ENCODE data around the gene NXT1. TPM values are rescaled to one million over a fixed set of nuclear protein-coding genes. Genes with fewer than 3 reads are reported as not detected.

The NXT1 gene
- total RNA-seq, 6 experiments from 2014 or later, result 3.8 to 11.2 (median 6.1) TPM

DNA sequence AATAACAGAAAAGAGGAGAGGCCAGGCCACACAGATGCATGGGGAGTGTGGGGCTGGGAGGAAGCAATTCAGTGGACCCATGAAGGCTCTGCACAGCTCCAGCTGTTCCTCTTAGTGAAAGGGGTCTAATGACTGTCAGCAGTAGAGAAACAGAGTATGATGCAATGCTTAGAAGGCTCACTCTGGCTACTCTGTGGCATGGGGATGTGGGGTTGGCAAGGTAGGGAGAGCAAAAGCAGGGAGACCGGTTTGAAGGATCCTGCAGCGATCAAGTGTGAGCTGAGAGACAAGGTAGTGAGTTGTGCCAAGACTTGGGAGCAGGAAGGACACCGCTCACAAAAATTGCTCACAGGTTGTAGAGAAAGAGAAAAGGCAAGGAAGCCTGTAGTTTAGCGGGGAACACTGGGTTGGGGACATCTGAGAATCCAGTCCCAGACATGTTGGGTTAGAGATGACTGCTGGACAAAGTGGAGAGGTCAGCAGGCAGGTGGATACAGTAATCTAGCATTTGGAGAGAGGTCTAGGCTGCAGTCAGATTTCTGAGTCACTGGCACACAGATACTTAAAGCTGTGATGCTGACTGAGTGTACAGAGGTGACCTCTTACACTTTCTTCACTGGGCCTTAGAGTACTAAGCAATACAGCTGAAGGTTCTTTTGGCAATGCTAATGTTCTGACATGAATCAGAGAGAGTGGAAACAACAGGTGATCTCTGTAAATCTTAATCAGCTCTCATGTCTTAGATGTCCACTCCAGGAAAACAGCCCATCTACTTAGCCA, 43.6 kb downstream of the NXT1 start:
- 94% methylated on average over 4 of the region's 4 CpGs for WGBS (ENCODE audit: insufficient coverage, low coverage, low lambda C conversion rate, missing lambda C conversion rate)
- TF ChIP-seq CTCF (IDR thresholded peaks at IDR 0.05) (no peak), POLR2A (IDR thresholded peaks at IDR 0.05) (no peak)
- no peaks in the 10 kb centered on the region for H3K27me3 ChIP-seq
- no peaks in the 10 kb centered on the region for H3K9me3 ChIP-seq
- no peak for ATAC-seq
- no peaks in the 10 kb centered on the region for H3K4me1 ChIP-seq
- DNase-seq, result no peak
- intact Hi-C loops (cut with DNase I), result no loop called here
- no peak overlapping the region for H3K4me3 ChIP-seq
- peaks cover 0 to 25% (median 5%) of the 10 kb centered on the region in 4 donors for H3K36me3 ChIP-seq
- no peak overlapping the region for H3K27ac ChIP-seq

DNA sequence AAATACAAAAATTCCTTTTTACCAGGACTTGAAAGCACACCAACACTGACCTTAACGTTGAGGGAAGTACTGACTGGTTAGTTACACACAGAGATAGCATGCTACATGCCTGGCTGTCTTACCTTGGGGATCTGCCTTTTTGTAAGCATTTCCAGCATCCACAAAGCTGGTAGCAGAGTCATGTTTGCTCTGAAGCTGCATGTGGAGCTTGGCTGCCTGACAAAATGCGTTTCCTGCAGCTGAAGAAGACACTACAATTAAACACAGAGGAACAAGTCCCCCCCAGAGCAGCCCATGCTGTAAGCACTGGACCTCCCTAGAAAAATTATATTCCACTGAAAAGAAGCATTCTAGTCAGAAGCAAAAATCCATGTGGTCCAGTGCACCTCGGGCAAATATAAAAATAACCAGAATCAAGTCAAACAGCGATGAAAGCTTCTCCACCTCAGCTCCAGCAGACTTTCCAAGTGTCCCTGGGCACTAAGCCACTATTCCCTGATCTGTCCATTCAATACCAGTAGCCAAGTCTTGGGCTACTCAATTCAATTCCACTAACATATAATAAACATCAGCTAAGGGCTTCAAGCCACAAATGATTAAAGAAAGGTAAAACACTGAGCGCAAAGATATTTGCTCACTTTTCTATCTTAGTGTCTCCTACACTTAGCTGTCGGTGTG, 46.5 kb downstream of the NXT1 start:
- DNase-seq (no peak), ATAC-seq (no peak)
- intact Hi-C loops (cut with DNase I), result no loop called here
- Histone ChIP-seq H3K4me1 (no peaks in the 10 kb centered on the region), H3K27ac (no peak overlapping the region), H3K4me3 (no peak overlapping the region), H3K36me3 (peaks cover 0 to 17% (median 5%) of the 10 kb centered on the region in 4 donors), H3K27me3 (no peaks in the 10 kb centered on the region), H3K9me3 (no peaks in the 10 kb centered on the region)
- TF ChIP-seq POLR2A (IDR thresholded peaks at IDR 0.05), result no peak
- no peak for TF ChIP-seq CTCF (IDR thresholded peaks at IDR 0.05)
- WGBS (ENCODE audit: insufficient coverage, low coverage, low lambda C conversion rate, missing lambda C conversion rate), result 65% methylated on average over 6 of the region's 6 CpGs

- H3K36me3 ChIP-seq, result peaks cover 0 to 12% (median 5%) of the 10 kb centered on the region in 4 donors
- intact Hi-C loops (cut with DNase I), result no loop called here
- ATAC-seq, result peak; percentile 29 to 84 (median 75)
These were observed 47.4 kb downstream of the NXT1 start for GRCh38 chr20:23397961-23398360.

GRCh38 chr20:23399568-23400241, 49.1 kb downstream of the NXT1 start:
- H3K36me3 ChIP-seq, result peaks cover 0 to 3% (median under 1%) of the 10 kb centered on the region in 4 donors
- 68% methylated on average over 4 of the region's 6 CpGs for WGBS (ENCODE audit: insufficient coverage, low coverage, low lambda C conversion rate, missing lambda C conversion rate)
- H3K27me3 ChIP-seq, result no peaks in the 10 kb centered on the region
- DNase-seq (no peak), ATAC-seq (no peak)
- no peak overlapping the region for H3K4me3 ChIP-seq
- intact Hi-C loops (cut with DNase I), result no loop called here
- H3K9me3 ChIP-seq, result no peaks in the 10 kb centered on the region
- TF ChIP-seq POLR2A (IDR thresholded peaks at IDR 0.05) (no peak), CTCF (IDR thresholded peaks at IDR 0.05) (no peak)
- H3K27ac ChIP-seq, result no peak overlapping the region
- H3K4me1 ChIP-seq, result no peaks in the 10 kb centered on the region

More at GRCh38 chr20:23397961-23398360, 47.4 kb downstream of the NXT1 start:
- TF ChIP-seq CTCF (IDR thresholded peaks at IDR 0.05), result no peak
- no peak for TF ChIP-seq POLR2A (IDR thresholded peaks at IDR 0.05)
- no peak for DNase-seq
- no peaks in the 10 kb centered on the region for H3K27me3 ChIP-seq
- H3K4me3 ChIP-seq, result no peak overlapping the region
- H3K4me1 ChIP-seq, result no peaks in the 10 kb centered on the region
- H3K9me3 ChIP-seq, result no peaks in the 10 kb centered on the region
- 61% methylated on average over 2 of the region's 2 CpGs for WGBS (ENCODE audit: insufficient coverage, low coverage, low lambda C conversion rate, missing lambda C conversion rate)
- no peak overlapping the region for H3K27ac ChIP-seq
